HEK293 (cell line): ENCODE measurements around the gene ICAM1.

ENCODE experiments used
- CTCF ChIA-PET: fragments of 350-600 bp; formaldehyde crosslinking; extraction: SDS; loops from one replicate; lab custom pipeline; 2021; ENCODE audit warnings: antibody characterized with exemption; lab: Yijun Ruan, JAX
- POLR2A ChIA-PET: fragments of 300-600 bp; formaldehyde crosslinking; extraction: SDS; loops from one replicate; lab custom pipeline; 2020; ENCODE audit warnings: antibody characterized with exemption, inconsistent platforms; lab: Yijun Ruan, JAX
- H3K27ac ChIP-seq: fragments of 200-500 bp; sonication (Bioruptor generic); 2 replicates; pipeline ENCODE4 v1.5.1; 2014; ENCODE audit warnings: low read depth, low read length, control low read depth, inconsistent platforms; ENCODE audit errors: extremely low read depth
- H3K36me3 ChIP-seq, 2 experiments: fragments of 200-500 bp in 1 of 2; sonication (Bioruptor generic) in 1 of 2; 1 replicate in 1 of 2; 2 replicates in 1 of 2; pipeline ENCODE4 v1.5.1; 2014 to 2017; ENCODE audit warnings: inconsistent platforms in 2 of 2, low read length in 2 of 2; ENCODE audit not compliant: control insufficient read depth in 2 of 2, insufficient read depth in 1 of 2
- H3K4me1 ChIP-seq: fragments of 200-500 bp; sonication (Bioruptor generic); 2 replicates; pipeline ENCODE4 v1.5.1; 2014; ENCODE audit warnings: mild to moderate bottlenecking, low read length, inconsistent platforms; ENCODE audit not compliant: control insufficient read depth, insufficient read depth
- H3K4me3 ChIP-seq: 2 replicates; pipeline ENCODE4 v1.5.1; 2011; ENCODE audit warnings: low read depth, mild to moderate bottlenecking, control low read depth, low read length, moderate library complexity
- H3K9me3 ChIP-seq: fragments of 200-500 bp; sonication (Bioruptor generic); 2 replicates; pipeline ENCODE4 v1.5.1; 2014; ENCODE audit warnings: low read depth, low read length, inconsistent platforms; ENCODE audit not compliant: control insufficient read depth, insufficient read depth
- KLF1 ChIP-seq: fragments of 450-650 bp; formaldehyde crosslinking; IDR thresholded peaks from 2 replicates; pipeline ENCODE4 v1.5.1; 2016; ENCODE audit warnings: missing biosample characterization, missing genetic modification characterization
- KLF8 ChIP-seq: fragments of 450-650 bp; formaldehyde crosslinking; IDR thresholded peaks from 2 replicates; pipeline ENCODE4 v1.5.1; 2016; ENCODE audit warnings: missing biosample characterization, missing genetic modification characterization
- ZBTB21 ChIP-seq: fragments of 450-650 bp; formaldehyde crosslinking; IDR thresholded peaks from 2 replicates; pipeline ENCODE4 v1.5.1; 2017; ENCODE audit warnings: missing biosample characterization, missing genetic modification characterization
- ZBTB49 ChIP-seq: fragments of 450-650 bp; formaldehyde crosslinking; IDR thresholded peaks from 2 replicates; pipeline ENCODE4 v1.5.1; 2016; ENCODE audit warnings: missing biosample characterization, missing genetic modification characterization, low read depth
- ZEB2 ChIP-seq: fragments of 450-650 bp; formaldehyde crosslinking; IDR thresholded peaks from 2 replicates; pipeline ENCODE4 v1.5.1; 2016; ENCODE audit warnings: missing biosample characterization, missing genetic modification characterization
- ZFP3 ChIP-seq: fragments of 450-650 bp; formaldehyde crosslinking; IDR thresholded peaks from 2 replicates; pipeline ENCODE4 v1.5.1; 2016; ENCODE audit warnings: low read depth, missing biosample characterization, missing genetic modification characterization
- ZIC2 ChIP-seq: fragments of 450-650 bp; formaldehyde crosslinking; IDR thresholded peaks from 2 replicates; pipeline ENCODE4 v1.5.1; 2016; ENCODE audit warnings: missing biosample characterization, missing genetic modification characterization
- ZNF121 ChIP-seq: fragments of 450-650 bp; formaldehyde crosslinking; IDR thresholded peaks from 2 replicates; pipeline ENCODE4 v1.5.1; 2016; ENCODE audit warnings: missing biosample characterization, missing genetic modification characterization
- ZNF146 ChIP-seq: fragments of 450-650 bp; formaldehyde crosslinking; IDR thresholded peaks from 2 replicates; pipeline ENCODE4 v1.5.1; 2016; ENCODE audit warnings: missing biosample characterization, missing genetic modification characterization
- ZNF223 ChIP-seq: fragments of 450-650 bp; formaldehyde crosslinking; IDR thresholded peaks from 2 replicates; pipeline ENCODE4 v1.5.1; 2016; ENCODE audit warnings: missing biosample characterization, missing genetic modification characterization
- ZNF248 ChIP-seq: fragments of 450-650 bp; formaldehyde crosslinking; IDR thresholded peaks from 2 replicates; pipeline ENCODE4 v1.5.1; 2017; ENCODE audit warnings: missing biosample characterization, missing genetic modification characterization
- ZNF311 ChIP-seq: fragments of 450-650 bp; formaldehyde crosslinking; IDR thresholded peaks from 2 replicates; pipeline ENCODE4 v1.5.1; 2017; ENCODE audit warnings: missing biosample characterization, missing genetic modification characterization, borderline replicate concordance
- ZNF366 ChIP-seq: fragments of 450-650 bp; formaldehyde crosslinking; conservative IDR thresholded peaks from 2 replicates; pipeline ENCODE4 v1.5.1; 2016; ENCODE audit warnings: missing biosample characterization, missing genetic modification characterization
- ZNF48 ChIP-seq: fragments of 450-650 bp; formaldehyde crosslinking; IDR thresholded peaks from 2 replicates; pipeline ENCODE4 v1.5.1; 2016; ENCODE audit warnings: missing biosample characterization, missing genetic modification characterization
- ZNF521 ChIP-seq: fragments of 450-650 bp; formaldehyde crosslinking; IDR thresholded peaks from 2 replicates; pipeline ENCODE4 v1.5.1; 2017; ENCODE audit warnings: missing biosample characterization, mild to moderate bottlenecking, missing genetic modification characterization
- ZNF549 ChIP-seq: fragments of 450-650 bp; IDR thresholded peaks from 2 replicates; pipeline ENCODE4 v1.5.1; 2018; ENCODE audit warnings: missing biosample characterization, missing genetic modification characterization, mild to moderate bottlenecking, inconsistent platforms, moderate library complexity
- ZNF623 ChIP-seq: fragments of 450-650 bp; formaldehyde crosslinking; IDR thresholded peaks from 2 replicates; pipeline ENCODE4 v1.5.1; 2016; ENCODE audit warnings: missing biosample characterization, missing genetic modification characterization
- ZNF629 ChIP-seq: fragments of 450-650 bp; formaldehyde crosslinking; IDR thresholded peaks from 2 replicates; pipeline ENCODE4 v1.5.1; 2017; ENCODE audit warnings: missing biosample characterization, missing genetic modification characterization
- ZNF654 ChIP-seq: fragments of 450-650 bp; formaldehyde crosslinking; IDR thresholded peaks from 2 replicates; pipeline ENCODE4 v1.5.1; 2016; ENCODE audit warnings: low read depth, missing biosample characterization, missing genetic modification characterization
- ZNF670 ChIP-seq: fragments of 450-650 bp; formaldehyde crosslinking; IDR thresholded peaks from 2 replicates; pipeline ENCODE4 v1.5.1; 2016; ENCODE audit warnings: missing biosample characterization, missing genetic modification characterization, low read depth
- ZNF785 ChIP-seq: fragments of 450-650 bp; formaldehyde crosslinking; IDR thresholded peaks from 2 replicates; pipeline ENCODE4 v1.5.1; 2016; ENCODE audit warnings: missing biosample characterization, missing genetic modification characterization
- ZNF830 ChIP-seq: fragments of 450-650 bp; IDR thresholded peaks from 2 replicates; pipeline ENCODE4 v1.5.0; 2018; ENCODE audit warnings: missing biosample characterization, missing genetic modification characterization, low read depth, mild to moderate bottlenecking, moderate library complexity
- TF ChIP-seq, protein P1 (sequence below): fragments of 450-650 bp; formaldehyde crosslinking; IDR thresholded peaks from 2 replicates; pipeline ENCODE4 v1.5.1; 2017; ENCODE audit warnings: missing biosample characterization, missing genetic modification characterization
- TF ChIP-seq, protein P2 (sequence below): fragments of 450-650 bp; formaldehyde crosslinking; IDR thresholded peaks from 2 replicates; pipeline ENCODE4 v1.5.1; 2016; ENCODE audit warnings: missing biosample characterization, missing genetic modification characterization

The ICAM1 gene

DNA sequence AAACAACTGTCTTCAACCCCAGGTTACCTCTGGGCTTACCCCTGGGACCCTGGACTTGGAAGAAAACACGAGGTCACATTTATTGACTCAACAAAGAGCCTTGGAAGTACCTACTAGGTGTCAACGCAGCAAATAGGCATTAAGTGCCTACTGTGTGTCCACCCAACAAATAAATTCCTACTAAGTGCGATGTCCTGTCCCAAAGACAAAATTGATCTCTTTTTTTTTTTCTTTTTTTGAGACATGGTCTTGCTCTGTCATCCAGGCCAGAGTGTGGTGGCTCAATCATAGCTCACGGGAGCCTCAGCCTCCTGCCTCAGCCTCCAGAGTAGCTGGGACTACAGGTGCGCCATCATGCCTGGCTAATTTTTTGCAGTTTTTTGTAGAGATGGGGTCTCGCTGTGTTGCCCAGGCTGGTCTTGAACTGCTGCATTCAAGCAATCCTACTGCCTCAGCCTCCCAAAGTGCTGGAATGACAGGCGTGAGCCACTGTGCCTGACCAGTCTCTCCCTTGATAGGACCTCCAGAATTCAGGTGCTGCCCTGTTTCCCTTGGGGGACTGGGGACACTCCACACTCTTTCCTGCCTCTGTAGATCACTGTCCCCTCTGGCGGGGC lies 39.2 kb upstream of the ICAM1 start:
- H3K4me3 ChIP-seq: peak overlapping the region; percentile 78
- no peak overlapping the region for H3K27ac ChIP-seq
- no peaks in the 10 kb centered on the region for H3K9me3 ChIP-seq
- CTCF ChIA-PET: interaction anchor here (0.7 kb wide), 2 partner anchors 10 to 90 kb away, joined by 3 to 5 read pairs; no protein-coding TSS in a partner anchor
- POLR2A ChIA-PET: interaction anchor here (0.6 to 1.4 kb wide), 9 partner anchors 8 to 632 kb away, joined by 3 to 5 read pairs (median 3); partner anchors contain the start of genes DNMT1, MRPL4 and UBL5
- TF ChIP-seq ZBTB21 (tag by site-specific recombination) (peak; percentile 89; the same call in 1 of the 2 replicates), ZNF785 (tag by site-specific recombination) (no peak), ZNF121 (tag by site-specific recombination) (peak; percentile 93), ZEB2 (0 out of 2 replicates have a peak, but pooled peaks have one; percentile 30), ZNF629 (peak; percentile 6; the same call in 1 of the 2 replicates), ZNF48 (tag by site-specific recombination) (no peak)
- TF ChIP-seq, protein P1, sequence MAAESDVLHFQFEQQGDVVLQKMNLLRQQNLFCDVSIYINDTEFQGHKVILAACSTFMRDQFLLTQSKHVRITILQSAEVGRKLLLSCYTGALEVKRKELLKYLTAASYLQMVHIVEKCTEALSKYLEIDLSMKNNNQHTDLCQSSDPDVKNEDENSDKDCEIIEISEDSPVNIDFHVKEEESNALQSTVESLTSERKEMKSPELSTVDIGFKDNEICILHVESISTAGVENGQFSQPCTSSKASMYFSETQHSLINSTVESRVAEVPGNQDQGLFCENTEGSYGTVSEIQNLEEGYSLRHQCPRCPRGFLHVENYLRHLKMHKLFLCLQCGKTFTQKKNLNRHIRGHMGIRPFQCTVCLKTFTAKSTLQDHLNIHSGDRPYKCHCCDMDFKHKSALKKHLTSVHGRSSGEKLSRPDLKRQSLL (tag by site-specific recombination): peak; percentile 93
- no peaks in the 10 kb centered on the region for H3K36me3 ChIP-seq
- H3K4me1 ChIP-seq: no peaks in the 10 kb centered on the region

GRCh38 chr19:10233946-10234345 lies 37.0 kb upstream of the ICAM1 start:
- CTCF ChIA-PET: interaction anchor here (3.8 kb wide), 1 partner anchor 16 kb away, joined by 23 read pairs; no protein-coding TSS in a partner anchor
- TF ChIP-seq ZNF670 (tag by site-specific recombination) (no peak), ZNF785 (tag by site-specific recombination) (no peak), KLF1 (tag by site-specific recombination) (no peak), ZNF521 (no peak), ZNF311 (tag by site-specific recombination) (no peak), ZIC2 (tag by site-specific recombination) (no peak), KLF8 (tag by site-specific recombination) (no peak)
- TF ChIP-seq, protein P2, sequence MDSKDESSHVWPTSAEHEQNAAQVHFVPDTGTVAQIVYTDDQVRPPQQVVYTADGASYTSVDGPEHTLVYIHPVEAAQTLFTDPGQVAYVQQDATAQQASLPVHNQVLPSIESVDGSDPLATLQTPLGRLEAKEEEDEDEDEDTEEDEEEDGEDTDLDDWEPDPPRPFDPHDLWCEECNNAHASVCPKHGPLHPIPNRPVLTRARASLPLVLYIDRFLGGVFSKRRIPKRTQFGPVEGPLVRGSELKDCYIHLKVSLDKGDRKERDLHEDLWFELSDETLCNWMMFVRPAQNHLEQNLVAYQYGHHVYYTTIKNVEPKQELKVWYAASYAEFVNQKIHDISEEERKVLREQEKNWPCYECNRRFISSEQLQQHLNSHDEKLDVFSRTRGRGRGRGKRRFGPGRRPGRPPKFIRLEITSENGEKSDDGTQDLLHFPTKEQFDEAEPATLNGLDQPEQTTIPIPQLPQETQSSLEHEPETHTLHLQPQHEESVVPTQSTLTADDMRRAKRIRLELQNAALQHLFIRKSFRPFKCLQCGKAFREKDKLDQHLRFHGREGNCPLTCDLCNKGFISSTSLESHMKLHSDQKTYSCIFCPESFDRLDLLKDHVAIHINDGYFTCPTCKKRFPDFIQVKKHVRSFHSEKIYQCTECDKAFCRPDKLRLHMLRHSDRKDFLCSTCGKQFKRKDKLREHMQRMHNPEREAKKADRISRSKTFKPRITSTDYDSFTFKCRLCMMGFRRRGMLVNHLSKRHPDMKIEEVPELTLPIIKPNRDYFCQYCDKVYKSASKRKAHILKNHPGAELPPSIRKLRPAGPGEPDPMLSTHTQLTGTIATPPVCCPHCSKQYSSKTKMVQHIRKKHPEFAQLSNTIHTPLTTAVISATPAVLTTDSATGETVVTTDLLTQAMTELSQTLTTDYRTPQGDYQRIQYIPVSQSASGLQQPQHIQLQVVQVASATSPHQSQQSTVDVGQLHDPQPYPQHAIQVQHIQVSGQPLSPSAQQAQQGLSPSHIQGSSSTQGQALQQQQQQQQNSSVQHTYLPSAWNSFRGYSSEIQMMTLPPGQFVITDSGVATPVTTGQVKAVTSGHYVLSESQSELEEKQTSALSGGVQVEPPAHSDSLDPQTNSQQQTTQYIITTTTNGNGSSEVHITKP (tag by site-specific recombination): no peak
- POLR2A ChIA-PET: no interaction called here
- Histone ChIP-seq H3K27ac (no peak overlapping the region), H3K9me3 (no peaks in the 10 kb centered on the region), H3K4me3 (no peak overlapping the region), H3K4me1 (no peaks in the 10 kb centered on the region), H3K36me3 (no peaks in the 10 kb centered on the region)

DNA sequence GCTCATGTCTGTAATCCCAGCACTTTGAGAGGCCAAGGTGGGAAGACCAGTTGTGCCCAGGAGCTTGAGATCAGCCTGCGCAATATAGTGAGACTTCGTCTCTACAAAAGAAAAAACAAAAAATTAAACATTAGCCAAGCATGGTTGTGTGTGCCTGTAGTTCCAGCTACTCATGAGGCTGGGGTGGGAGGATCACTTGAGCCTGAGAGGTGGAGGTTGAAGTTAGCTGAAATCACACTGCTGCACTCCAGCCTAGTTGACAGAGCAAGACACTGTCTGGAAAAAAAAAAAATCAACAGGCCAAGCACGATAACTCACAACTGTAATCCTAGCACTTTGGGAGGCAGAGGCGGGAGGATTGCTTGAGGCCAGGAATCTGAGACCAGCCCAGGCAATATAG lies 35.9 kb upstream of the ICAM1 start:
- ChIA-PET POLR2A (no interaction called here), CTCF (interaction anchor here (0.6 to 3.8 kb wide), 2 partner anchors 15 to 136 kb away, joined by 3 to 23 read pairs; no protein-coding TSS in a partner anchor)
- no peak overlapping the region for H3K4me3 ChIP-seq
- TF ChIP-seq ZNF623 (tag by site-specific recombination) (no peak), ZNF366 (tag by site-specific recombination) (no peak), ZNF48 (tag by site-specific recombination) (no peak), ZNF248 (tag by site-specific recombination) (no peak), ZNF146 (no peak), ZNF654 (no peak), ZNF830 (tag by site-specific recombination) (no peak), ZFP3 (tag by site-specific recombination) (no peak), ZBTB49 (no peak), ZNF549 (no peak), ZNF223 (tag by site-specific recombination) (no peak), ZNF121 (tag by site-specific recombination) (no peak)
- no peaks in the 10 kb centered on the region for H3K9me3 ChIP-seq
- H3K27ac ChIP-seq: no peak overlapping the region
- H3K36me3 ChIP-seq: no peaks in the 10 kb centered on the region
- no peaks in the 10 kb centered on the region for H3K4me1 ChIP-seq
